D721Med (cell line): ENCODE measurements around the gene SPA17.

Source experiments
- DNase-seq: peaks from one replicate; pipeline ENCODE4 v3.0.0; 2011; ENCODE audit warnings: low spot score; ENCODE audit not compliant: insufficient read length
- FAIRE-seq: peaks from 2 replicates; lab custom pipeline; 2011; peaks lifted over from hg19 to GRCh38; lab: Jason Lieb, UNC
- TF ChIP-seq, protein P1 (sequence below): IDR thresholded peaks from 2 replicates; pipeline ENCODE4 v1.5.1; 2012; ENCODE audit warnings: mild to moderate bottlenecking, control low read depth; ENCODE audit not compliant: insufficient read depth; ENCODE audit errors: missing control alignments

The SPA17 gene

DNA sequence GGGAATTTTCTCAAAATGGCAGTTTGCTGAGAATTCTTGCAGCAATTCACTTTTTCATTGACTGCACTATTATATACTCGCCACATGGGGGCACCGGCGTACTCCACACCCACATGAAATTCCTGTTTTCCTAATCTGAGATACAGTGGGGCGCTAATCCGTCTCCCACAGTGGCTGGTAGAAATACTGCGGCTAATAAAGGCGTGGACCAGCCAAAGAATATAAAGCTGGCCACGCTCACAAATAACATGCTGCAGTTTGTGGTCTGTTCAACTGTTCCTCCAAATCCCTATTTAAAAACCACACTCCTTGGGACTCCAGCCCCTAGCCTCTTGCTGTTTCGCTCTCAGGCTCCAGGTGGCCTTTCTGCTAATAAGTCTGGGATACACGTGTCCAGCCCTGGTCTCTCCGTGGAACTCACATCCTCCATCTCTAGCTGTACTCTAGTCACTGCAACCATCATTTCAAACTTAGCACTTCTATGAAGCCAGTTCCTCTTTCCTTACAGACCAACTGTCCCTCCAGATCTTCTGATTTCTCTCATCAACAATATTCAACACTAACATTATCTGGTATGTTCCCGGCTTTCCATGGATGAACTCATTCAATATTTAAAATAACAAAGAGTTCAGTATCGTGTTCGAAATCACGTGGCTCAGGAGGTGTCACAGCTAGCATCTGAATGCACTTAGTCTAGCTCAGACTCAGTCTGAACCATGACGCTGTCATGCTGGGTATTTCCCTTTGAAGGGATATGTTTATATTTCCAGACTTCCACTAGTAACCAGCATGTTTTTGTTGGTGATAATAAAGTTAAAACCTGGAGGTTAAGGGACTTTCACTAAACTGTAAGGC lies 29.1 kb upstream of the SPA17 start:
- TF ChIP-seq, protein P1, sequence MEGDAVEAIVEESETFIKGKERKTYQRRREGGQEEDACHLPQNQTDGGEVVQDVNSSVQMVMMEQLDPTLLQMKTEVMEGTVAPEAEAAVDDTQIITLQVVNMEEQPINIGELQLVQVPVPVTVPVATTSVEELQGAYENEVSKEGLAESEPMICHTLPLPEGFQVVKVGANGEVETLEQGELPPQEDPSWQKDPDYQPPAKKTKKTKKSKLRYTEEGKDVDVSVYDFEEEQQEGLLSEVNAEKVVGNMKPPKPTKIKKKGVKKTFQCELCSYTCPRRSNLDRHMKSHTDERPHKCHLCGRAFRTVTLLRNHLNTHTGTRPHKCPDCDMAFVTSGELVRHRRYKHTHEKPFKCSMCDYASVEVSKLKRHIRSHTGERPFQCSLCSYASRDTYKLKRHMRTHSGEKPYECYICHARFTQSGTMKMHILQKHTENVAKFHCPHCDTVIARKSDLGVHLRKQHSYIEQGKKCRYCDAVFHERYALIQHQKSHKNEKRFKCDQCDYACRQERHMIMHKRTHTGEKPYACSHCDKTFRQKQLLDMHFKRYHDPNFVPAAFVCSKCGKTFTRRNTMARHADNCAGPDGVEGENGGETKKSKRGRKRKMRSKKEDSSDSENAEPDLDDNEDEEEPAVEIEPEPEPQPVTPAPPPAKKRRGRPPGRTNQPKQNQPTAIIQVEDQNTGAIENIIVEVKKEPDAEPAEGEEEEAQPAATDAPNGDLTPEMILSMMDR, result peak; percentile 89
- peak; percentile 46 for FAIRE-seq
- peak; percentile 23 for DNase-seq

DNA sequence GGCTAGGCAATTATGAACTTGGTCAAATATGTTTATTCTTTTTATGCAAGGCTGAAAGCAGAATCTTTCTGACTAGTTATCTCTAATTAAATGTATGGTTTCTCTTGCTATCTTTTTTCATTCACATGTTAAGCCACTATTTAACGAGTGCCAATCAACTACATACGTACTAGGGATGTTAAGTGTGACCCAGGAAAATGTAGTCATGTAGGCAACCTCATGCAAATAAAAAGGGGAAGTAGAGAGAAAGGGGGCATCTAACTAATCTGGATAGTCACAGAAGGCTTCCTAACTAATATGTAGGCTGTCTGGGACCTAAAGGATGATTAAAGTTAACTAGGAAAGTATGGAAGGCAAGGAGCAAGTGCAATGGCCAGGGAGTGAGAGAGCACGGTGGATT lies 27.6 kb upstream of the SPA17 start:
- TF ChIP-seq, protein P1, result no peak
- FAIRE-seq (no peak), DNase-seq (no peak)

DNA sequence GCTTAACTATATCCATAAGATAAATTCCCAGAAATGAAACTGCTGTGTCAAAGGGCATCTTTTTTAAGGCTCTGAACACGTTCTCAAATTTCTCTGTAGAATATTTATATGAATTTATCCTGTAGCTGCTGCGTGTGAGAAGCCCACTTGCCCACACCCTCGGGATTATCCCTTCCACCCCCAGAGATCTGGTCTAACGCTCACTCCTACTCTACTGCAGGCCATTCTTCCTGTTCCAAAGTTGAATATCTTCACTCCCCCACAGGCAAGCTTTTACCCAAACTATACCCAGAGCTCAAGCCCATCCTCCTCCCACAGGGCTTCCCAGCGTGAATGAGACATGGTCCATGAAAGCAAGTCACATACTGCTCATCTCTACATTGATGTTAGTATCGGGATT lies 25.1 kb upstream of the SPA17 start:
- DNase-seq, result no peak
- TF ChIP-seq, protein P1, result no peak
- FAIRE-seq, result no peak

DNA sequence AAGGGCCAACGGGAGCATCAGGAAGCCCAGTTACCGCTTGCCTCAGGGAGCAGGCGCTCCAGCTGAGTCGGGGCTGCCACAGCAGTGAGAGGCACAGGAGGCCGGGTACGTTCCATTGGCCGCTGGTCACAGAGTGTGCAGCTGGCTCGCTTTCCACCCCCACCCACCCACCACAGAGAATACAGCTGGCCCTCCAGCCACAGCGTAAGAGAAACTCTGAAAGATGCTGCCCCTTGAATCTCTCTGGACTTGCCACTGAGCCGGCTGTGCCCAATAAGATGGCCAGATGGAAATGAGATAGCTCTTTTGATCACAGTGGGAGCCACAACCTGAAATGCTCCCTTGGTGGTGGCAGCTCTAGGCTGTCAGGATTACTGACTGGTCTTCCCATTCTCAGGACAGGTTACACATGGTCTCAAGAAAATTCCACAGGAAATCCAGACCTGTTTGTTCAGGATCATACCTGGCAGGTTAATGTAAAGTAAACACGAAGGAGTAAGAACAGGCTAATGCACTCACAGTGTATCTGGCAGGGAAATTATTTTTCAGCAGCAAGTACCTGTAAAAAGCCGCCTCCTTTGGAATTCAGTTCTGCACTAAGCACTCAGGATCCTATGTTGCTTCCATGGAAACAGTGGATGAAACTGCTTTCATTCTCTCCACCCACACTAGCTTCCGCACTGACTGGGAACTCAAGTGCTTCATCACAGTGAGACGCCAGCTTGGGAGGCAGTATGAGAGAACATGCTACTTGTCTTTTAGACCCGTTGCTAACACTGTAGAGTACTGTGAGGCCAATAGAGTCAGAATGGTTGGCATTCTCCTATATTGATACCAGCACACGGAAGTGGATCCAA lies 16.7 kb upstream of the SPA17 start:
- FAIRE-seq (no peak), DNase-seq (no peak)
- TF ChIP-seq, protein P1, result no peak

DNA sequence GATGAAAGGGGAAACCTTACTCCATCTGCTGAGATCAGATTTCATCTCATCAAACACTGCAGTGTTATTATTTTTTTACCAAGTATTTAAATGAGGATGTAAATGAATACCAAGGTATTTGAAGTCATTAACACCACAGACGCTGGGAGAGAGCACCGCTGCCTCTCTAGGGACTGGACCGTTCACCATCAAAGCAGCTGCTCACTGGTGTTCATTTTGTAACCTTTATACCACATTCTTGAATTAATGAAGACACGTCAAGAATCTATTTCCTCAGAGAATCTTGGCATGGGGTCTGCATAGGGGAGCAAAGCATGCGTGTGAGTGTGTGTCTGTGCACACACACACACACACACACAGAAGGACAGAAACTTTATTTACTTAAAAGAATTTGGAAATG lies 15.8 kb upstream of the SPA17 start:
- TF ChIP-seq, protein P1, result no peak
- no peak for DNase-seq
- no peak for FAIRE-seq

DNA sequence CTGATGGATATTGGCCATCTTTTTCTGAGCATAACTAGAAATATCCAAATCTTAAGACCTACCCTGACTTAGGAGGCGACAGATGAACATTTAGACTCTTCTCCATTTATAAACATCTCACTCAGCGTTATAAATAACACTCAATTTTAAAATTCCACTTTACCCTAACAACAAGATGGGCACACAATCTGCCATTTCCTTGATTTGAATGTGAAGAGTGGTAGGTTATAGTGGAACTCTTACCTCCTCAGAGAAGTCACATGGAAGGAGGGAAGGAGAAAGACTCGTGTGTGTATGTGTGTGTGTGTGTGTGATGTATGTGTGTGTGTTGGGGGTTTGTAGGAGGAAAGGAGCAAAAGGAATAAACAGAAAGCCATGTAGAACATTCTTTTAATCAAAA lies 15.2 kb upstream of the SPA17 start:
- TF ChIP-seq, protein P1, result no peak
- no peak for DNase-seq
- FAIRE-seq, result no peak
